ENCODE measurements around the gene ANKS6. TPM values are rescaled to one million over a fixed set of nuclear protein-coding genes. Genes with fewer than 3 reads are reported as not detected.

The ANKS6 gene
- total RNA-seq, 1 donor from 2014 or later: 17.2 TPM

DNA sequence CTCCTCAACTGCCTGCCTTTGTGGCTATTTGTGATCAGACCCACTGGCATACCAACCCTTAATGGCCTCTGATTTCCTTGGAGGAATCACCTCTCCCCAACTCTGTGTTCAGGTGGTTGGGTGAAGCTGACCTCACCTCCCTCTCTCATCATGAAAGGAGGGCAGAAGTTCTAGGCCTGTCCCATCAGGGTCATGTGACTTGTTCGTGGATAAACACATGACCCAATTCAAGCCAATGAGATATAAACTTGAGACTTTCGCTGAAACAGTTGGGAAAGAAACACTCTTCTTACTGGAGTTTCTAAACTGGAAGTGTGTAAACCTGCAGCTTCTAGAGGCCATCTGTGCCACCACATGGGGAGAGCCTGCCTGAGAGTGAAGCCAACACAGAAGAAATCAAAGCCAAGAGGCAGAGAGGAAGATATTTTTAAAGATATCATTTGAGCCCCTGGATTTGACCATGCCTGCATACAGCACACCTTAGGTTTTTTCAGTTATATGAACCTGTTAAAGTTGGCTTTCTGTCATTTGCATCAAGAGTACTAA lies 93.4 kb downstream of the ANKS6 start:
- H3K4me1 Mint-ChIP-seq (ENCODE audit: unreplicated experiment): peaks cover 3% of the 10 kb centered on the region
- no peaks in the 10 kb centered on the region for H3K9me3 Mint-ChIP-seq (ENCODE audit: unreplicated experiment)
- H3K36me3 Mint-ChIP-seq (ENCODE audit: low read depth, unreplicated experiment): peaks cover 5% of the 10 kb centered on the region
- no peak overlapping the region for H3K4me3 Mint-ChIP-seq (ENCODE audit: unreplicated experiment)
- peaks cover 21% of the 10 kb centered on the region for H3K27me3 Mint-ChIP-seq (ENCODE audit: unreplicated experiment)
- H3K27ac Mint-ChIP-seq (ENCODE audit: unreplicated experiment): no peak overlapping the region
- TF ChIP-seq, protein P1, sequence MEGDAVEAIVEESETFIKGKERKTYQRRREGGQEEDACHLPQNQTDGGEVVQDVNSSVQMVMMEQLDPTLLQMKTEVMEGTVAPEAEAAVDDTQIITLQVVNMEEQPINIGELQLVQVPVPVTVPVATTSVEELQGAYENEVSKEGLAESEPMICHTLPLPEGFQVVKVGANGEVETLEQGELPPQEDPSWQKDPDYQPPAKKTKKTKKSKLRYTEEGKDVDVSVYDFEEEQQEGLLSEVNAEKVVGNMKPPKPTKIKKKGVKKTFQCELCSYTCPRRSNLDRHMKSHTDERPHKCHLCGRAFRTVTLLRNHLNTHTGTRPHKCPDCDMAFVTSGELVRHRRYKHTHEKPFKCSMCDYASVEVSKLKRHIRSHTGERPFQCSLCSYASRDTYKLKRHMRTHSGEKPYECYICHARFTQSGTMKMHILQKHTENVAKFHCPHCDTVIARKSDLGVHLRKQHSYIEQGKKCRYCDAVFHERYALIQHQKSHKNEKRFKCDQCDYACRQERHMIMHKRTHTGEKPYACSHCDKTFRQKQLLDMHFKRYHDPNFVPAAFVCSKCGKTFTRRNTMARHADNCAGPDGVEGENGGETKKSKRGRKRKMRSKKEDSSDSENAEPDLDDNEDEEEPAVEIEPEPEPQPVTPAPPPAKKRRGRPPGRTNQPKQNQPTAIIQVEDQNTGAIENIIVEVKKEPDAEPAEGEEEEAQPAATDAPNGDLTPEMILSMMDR (IDR thresholded peaks at IDR 0.05; ENCODE audit: unreplicated experiment): no peak
- no peak for DNase-seq (ENCODE audit: low spot score)

DNA sequence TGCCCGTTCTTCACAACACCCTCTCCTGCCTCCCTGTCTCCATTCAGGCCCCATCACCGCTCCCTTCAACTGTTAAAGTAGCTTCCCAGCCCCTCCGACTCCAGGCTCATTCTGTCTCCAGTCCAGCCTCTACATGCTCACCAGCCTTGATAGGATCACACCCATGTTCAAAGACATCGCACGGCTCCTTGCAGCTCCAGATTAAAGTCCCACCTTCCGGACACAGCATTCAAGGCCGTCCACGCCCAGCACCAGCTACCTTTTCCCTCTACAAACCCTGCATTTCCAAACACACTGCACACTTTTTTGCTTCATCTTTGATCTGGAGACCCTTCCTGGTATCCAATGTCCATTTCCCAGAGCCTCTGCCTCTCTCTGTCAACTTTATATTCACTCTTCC lies 94.0 kb downstream of the ANKS6 start:
- TF ChIP-seq, protein P1 (IDR thresholded peaks at IDR 0.05; ENCODE audit: unreplicated experiment): no peak
- Mint-ChIP-seq H3K9me3 (ENCODE audit: unreplicated experiment) (no peaks in the 10 kb centered on the region), H3K4me3 (ENCODE audit: unreplicated experiment) (no peak overlapping the region), H3K4me1 (ENCODE audit: unreplicated experiment) (peaks cover 3% of the 10 kb centered on the region), H3K27me3 (ENCODE audit: unreplicated experiment) (peaks cover 21% of the 10 kb centered on the region), H3K27ac (ENCODE audit: unreplicated experiment) (no peak overlapping the region), H3K36me3 (ENCODE audit: low read depth, unreplicated experiment) (peaks cover 5% of the 10 kb centered on the region)
- DNase-seq (ENCODE audit: low spot score): no peak

DNA sequence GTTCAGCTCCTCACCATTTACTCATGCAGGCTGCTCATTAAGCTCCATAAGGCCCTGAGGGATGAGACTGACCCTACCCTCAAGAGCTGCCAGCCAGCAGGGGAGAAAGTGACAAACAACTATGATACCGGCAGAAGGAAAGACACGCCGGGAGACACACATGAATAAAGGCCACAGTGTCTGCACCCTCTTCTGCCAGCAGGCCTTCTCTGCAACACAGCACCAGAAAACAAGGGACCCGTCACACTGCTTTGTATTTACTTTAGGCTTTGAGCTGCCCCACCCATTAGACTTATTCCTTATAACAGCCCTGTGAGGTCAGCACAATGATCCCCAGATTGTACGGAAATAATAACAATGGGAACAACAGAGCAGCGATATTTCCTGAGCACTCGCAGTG lies 94.8 kb downstream of the ANKS6 start:
- no peak overlapping the region for H3K27ac Mint-ChIP-seq (ENCODE audit: unreplicated experiment)
- H3K36me3 Mint-ChIP-seq (ENCODE audit: low read depth, unreplicated experiment): peaks cover 2% of the 10 kb centered on the region
- DNase-seq (ENCODE audit: low spot score): no peak
- H3K9me3 Mint-ChIP-seq (ENCODE audit: unreplicated experiment): no peaks in the 10 kb centered on the region
- H3K4me1 Mint-ChIP-seq (ENCODE audit: unreplicated experiment): no peaks in the 10 kb centered on the region
- peaks cover 14% of the 10 kb centered on the region for H3K27me3 Mint-ChIP-seq (ENCODE audit: unreplicated experiment)
- H3K4me3 Mint-ChIP-seq (ENCODE audit: unreplicated experiment): no peak overlapping the region
- TF ChIP-seq, protein P1 (IDR thresholded peaks at IDR 0.05; ENCODE audit: unreplicated experiment): no peak

DNA sequence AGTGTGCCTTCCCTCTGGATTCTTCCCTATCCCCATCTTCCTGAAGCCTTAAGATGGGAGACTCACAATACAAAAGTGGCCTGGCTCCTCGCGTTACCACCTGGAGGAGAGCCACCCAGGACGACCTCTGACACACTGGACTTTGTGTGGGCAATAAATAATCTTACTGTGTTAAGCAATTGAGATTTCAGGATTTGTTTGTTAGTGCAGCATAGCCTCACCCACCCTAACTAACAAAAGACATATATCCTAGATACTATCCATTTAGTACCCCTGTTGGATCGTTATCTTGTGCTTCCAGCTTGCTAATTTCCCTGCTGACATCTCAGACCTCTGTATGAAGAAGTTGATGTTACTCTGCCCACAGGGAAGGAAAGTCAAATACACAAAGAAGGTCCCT lies 95.6 kb downstream of the ANKS6 start:
- H3K27ac Mint-ChIP-seq (ENCODE audit: unreplicated experiment): no peak overlapping the region
- H3K4me3 Mint-ChIP-seq (ENCODE audit: unreplicated experiment): no peak overlapping the region
- TF ChIP-seq, protein P1 (IDR thresholded peaks at IDR 0.05; ENCODE audit: unreplicated experiment): no peak
- no peaks in the 10 kb centered on the region for H3K36me3 Mint-ChIP-seq (ENCODE audit: low read depth, unreplicated experiment)
- no peaks in the 10 kb centered on the region for H3K4me1 Mint-ChIP-seq (ENCODE audit: unreplicated experiment)
- DNase-seq (ENCODE audit: low spot score): no peak
- peaks cover 14% of the 10 kb centered on the region for H3K27me3 Mint-ChIP-seq (ENCODE audit: unreplicated experiment)
- no peaks in the 10 kb centered on the region for H3K9me3 Mint-ChIP-seq (ENCODE audit: unreplicated experiment)

DNA sequence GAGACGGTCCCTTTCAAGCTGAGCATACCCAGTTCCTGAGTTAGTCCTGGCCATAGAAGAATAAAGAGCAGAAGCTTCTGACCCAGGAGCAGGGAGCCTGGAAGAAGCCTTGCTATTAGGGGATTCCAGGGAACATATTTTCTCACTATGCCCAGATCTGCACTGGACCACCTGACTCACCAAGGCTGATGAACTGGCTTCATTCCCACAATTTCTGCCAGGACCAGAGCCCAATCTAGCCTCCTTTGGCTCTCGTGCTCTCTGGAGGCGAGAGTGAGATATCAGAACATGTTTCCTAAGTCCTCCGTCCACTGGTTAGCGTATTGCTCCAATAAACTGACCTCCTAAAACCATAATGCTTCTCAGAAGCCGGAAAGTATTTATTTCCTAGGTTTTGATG lies 97.5 kb downstream of the ANKS6 start:
- peaks cover 8% of the 10 kb centered on the region for H3K27me3 Mint-ChIP-seq (ENCODE audit: unreplicated experiment)
- no peaks in the 10 kb centered on the region for H3K4me1 Mint-ChIP-seq (ENCODE audit: unreplicated experiment)
- no peak for DNase-seq (ENCODE audit: low spot score)
- no peak overlapping the region for H3K4me3 Mint-ChIP-seq (ENCODE audit: unreplicated experiment)
- H3K27ac Mint-ChIP-seq (ENCODE audit: unreplicated experiment): no peak overlapping the region
- TF ChIP-seq, protein P1 (IDR thresholded peaks at IDR 0.05; ENCODE audit: unreplicated experiment): no peak
- H3K9me3 Mint-ChIP-seq (ENCODE audit: unreplicated experiment): no peaks in the 10 kb centered on the region
- H3K36me3 Mint-ChIP-seq (ENCODE audit: low read depth, unreplicated experiment): no peaks in the 10 kb centered on the region
